Limb (tissue), 2 donors: ENCODE measurements around the gene RTN4RL1.
A peak's percentile ranks its signal among the peaks of the same experiment; 100 is the strongest.

Experiments used
- DNase-seq, 2 donors: peaks; one replicate each; pipeline ENCODE4 v3.0.0-alpha.2; 2016; ENCODE audit errors: extremely low spot score in 2 of 2

RTN4RL1 gene

DNA sequence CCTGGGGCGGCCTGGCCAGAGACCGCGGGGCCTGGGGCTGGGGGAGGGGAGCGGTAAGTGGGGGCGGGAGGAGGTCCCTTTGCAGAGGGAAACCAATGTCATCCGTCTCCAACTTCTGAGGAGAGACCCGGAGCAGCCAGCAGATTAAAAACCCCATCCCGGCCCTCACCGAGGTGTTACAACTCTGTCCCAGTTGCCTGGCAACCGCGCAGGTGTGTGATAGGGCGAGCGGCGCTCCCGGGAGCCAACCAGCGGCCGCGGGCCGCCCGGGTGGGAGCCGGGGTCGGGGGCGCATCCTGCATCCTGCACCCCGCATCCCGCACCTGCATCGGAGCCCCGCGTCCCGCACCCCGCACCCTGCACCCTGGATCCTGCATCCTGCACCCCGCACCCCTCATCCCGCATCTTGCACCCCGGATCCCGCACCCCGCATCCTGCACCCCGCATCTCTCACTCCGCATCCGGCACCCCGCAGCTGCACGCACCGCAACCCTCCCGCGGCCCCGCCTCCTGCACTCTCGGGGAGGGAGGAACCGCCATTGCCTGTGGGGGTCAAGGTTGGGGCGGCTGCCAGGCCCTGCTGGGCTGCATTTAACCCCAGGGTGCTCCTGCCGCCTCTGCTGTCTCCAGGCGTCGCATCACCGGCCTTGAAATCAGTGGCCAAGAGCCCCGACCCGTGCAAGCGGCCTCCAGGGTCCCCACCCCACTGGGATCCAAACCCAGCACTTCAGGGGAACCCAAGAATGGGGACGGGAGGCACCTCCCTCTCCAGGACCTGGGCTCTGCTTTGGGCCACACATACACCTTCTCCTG lies 47.3 kb downstream of the RTN4RL1 start:
- peak in 1 of 2 donors; percentile 66 for DNase-seq

DNA sequence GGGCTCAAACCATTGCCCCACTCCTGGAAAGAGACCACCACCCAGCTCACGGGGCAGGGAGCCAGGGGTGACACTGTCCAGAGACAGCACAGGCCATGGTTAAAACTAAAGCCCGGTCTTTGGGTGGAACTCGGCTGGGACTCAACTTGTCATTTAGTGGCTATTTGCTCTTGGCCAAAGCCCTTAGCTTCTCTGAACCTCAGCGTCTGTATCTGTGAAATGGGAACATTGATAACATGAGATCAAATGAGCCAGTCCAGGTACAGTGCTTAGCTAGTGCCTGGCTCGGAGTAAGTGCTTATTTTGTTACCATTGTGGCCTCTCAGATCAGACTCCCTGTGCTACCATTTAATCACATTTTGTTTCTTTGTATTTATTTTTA lies 48.5 kb downstream of the RTN4RL1 start:
- no peak for DNase-seq

DNA sequence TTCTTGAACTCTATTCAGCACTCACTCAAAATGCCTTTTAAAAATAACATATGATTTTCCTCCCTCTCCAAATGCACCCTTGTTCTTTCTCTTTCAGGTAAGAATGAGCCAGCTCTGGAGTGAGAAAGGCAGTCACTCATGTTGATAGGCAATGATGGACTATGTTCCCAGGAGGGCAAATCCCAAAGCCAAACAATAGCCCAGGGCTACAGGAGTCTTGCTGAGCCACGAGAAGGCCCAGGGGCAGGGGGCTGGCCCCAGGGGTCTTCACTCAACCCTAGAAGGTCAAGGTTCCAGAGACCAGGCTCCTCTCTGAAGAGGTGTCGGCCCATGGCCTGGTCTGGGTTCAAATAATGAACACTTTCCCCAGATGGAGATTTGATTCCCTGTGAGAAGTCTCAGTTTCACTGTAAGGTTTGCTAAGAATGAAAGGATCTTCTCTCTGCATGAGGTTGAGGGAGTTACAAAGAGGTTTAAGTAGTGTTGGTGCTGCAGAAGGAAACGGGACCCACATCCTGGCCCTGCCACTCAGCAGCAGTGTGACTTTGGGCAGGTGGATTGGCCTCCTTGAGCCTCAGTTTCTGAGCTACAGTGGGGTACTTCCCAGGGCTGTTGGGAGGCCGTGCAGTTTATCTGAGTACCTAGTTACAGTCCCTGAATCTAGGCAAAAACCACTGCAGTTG lies 49.0 kb downstream of the RTN4RL1 start:
- DNase-seq = no peak

DNA sequence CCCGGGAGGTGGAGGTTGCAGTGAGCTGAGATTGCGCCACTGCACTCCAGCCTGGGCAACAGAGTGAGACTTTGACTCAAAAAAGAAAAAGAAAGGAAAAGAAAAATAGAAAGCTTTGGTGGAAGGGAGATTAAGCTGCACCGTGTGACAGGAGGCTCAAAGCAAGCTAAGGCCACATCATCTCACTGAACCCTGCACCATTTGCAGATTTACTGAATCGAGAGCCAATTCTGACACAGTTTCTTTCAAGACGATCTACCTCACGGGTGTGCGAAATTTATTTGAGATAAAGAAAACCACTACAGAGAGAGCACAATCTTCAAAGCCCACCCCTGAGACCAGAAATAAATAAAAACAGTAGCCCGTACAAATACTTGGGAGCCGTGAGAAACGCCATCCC lies 49.6 kb downstream of the RTN4RL1 start:
- DNase-seq = no peak

DNA sequence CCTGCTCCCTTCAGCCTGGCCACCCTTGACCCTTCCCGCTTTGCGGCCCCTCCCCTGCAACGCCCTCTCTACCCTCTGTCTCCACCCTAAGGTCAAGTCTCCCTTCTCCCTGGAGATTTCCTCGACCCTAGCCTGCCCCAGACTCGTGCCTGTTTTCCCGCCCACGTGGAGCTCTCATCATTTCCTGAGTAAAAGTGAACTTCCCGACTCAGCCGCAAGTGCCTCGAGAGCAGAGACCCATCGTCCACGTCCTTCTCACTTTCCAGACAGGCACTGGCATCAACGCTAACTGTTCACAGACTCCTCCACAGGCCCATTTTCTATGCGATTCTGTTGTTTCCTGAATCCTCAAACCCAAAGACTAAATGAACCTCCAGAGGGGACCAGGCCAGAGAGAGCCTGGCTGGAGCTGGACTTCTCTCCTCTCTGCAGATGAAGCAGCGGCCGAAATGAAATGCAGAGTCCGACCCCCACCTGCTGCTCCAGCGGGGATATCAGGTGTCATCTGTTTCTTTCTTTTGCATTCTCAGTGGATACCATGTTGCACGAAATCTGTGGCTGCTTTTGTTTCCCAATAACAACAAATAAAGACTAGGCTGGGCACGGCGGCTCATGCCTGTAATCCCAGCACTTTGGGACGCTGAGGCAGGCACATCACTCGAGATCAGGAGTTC lies 52.5 kb downstream of the RTN4RL1 start:
- DNase-seq = no peak

DNA sequence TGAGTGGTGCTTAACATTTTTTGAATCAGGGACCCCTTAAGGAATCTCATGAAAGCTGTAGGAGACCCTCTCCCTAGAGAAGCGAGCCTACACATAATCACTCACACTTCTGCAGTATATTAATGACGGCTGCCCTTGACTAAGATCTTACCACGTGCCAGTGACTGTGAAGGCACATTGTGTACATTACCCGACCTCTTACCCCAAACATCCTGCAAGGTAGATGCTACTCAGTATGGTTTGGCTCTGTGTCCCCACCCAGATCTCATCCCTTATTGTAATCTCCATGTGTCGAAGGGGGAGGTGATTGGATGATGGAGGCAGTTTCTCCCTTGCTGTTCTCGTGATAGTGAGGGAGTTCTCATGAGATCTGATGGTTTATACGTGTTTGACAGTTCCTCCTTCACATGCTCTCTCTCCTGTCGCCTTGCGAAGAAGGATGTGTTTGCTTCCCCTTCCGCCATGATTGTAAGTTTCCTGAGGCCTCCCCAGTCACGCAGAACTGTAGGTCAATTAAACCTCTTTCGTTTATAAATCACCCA lies 54.2 kb downstream of the RTN4RL1 start:
- no peak for DNase-seq

DNA sequence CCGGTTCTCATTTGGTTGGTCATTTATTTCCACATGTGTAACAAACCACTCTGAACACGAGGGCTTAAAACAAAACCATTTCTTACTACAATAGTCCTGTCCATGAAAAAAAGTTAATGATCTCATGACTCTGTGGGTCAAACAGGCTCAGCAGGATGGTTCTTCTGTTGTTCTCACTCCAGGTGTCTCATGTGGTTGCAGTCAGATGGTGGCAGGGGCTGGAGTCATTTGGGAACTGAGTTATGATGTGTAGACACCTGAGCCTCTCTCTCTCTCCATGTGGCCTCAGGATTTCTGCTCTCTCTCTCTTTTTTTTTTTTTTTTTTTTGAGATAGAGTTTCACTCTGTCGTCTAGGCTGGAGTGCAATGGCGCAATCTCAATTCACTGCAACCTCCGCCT lies 55.4 kb downstream of the RTN4RL1 start:
- DNase-seq = no peak

DNA sequence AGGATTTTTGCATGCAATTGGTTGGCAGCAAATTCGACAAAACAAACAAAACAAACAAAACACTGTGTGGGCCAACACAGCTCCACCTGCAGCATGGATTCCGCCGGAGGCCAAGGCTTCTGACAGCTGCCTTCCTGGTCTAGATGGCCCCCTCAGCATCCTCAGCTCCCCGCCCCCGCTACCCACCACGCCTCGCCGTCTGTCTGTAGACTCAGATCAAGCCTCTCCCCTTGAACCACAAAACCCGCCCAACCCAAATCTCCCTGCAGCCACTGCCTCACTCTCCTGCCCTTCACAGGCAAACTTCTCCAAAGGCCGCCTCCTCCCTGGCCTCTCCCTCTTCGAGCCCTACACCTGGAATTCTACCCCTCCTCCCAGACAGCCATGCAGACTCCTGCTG lies 57.9 kb downstream of the RTN4RL1 start:
- DNase-seq = no peak

DNA sequence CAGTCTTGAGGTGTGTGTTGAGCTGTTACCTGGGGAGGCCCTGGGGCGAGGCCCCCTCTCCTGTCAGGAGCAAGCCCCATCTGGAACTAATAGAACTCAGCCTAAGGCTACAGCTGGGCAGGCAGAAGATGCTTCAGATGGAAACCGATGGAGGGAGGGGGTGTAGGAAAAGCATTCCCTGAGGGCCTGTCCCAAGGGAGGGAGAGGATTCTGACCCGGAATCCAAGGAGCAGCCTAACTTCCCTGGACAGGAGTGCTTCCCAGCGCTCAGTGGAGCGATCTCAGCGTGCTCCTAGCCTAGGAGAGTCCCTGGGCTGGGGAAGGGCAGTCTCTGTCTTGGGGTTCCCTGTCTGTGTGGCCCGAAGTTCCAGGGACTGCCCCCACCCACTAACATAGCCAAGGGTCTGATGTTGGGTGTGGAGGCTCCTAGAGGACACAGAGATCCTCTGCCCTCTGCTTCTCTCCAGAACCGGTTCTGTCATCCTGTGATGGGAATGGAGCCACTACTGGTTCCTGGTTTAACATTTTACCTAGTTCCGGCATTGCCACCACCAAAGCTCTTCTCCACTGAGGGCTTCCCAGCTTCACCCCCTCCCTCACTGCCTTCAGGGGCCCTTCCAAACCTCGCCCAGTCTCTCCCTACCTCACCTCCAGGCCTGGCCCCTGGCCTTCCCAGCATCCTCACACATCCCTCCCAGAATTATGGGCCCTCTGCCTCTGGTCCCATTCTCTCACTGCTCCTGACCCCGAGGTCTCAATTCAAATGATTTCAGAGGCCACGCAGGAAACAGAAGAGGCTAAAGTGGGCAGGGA lies 58.7 kb downstream of the RTN4RL1 start:
- no peak for DNase-seq

DNA sequence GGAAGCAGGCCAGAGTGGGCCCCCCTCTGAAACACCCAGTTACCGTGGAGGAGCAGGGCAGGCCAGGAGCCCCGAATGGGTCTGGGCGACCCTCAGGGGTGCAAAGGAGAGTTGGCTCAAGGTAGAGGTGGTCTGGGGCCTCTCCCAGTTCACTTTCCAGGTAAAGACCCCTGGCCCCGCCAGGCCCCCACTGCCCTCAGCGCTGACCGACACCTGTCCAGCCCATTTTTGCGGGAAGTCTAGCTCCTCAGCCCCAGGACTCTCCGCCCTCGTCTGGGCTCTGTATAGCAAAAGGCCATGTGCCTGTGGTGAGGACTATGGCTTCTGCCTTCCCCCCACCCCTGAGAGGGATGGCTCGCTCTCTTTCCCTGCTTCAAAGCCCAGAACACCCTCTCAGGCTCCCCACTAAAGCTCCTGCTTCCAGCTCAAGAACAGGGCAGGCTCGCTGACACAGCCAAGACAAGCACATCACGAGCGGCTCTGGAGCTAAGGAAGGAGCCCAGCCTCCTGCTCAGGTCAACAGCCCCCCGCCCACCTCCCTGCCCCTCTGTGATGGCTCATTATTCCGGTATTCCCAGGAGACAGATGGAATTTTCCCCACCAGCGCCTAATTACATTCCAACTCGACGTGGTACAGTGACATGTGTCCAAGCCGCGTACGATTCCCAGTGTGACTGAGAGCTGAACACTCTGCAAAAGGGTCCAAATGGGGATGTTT lies 59.4 kb downstream of the RTN4RL1 start:
- DNase-seq = no peak

DNA sequence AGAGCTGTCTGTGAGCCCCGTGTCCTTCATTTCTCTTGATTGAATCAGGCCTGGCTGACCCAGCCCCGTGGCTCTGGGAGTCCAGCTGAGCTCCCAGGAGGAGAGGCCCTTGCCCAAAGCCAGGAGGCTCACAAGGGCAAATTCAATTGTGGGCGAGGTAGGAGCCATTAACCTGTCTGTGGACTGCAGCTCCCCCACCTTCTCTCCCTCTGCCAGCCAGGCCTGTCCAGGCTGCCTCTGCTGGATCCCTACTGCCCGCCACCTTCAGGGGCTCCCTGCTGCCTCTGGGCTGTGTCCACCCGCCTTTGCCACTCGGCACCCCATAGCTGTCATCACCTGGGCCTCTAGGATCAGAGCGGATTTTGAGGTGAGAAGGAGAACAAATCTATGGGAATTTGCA lies 61.9 kb downstream of the RTN4RL1 start:
- no peak for DNase-seq

DNA sequence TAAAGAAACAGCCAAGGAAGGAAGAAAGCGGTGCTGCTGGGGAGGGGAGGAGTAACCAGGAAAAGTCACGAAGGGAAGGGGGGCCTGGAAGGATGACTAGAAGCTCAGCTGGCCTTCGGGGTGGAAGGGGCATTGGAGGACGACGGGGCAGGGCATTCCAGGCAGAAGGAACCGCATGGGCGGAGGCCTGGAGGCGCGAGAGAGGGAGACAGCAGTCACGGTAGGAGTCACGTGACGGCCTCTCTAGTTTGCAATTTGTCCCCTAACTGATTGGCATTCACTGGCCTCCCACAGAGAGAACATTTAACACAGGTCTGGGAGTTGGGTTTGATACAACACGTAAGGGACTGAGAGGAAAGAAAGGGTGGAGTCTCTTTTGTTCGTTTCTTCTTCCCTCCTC lies 63.9 kb downstream of the RTN4RL1 start:
- DNase-seq = no peak

DNA sequence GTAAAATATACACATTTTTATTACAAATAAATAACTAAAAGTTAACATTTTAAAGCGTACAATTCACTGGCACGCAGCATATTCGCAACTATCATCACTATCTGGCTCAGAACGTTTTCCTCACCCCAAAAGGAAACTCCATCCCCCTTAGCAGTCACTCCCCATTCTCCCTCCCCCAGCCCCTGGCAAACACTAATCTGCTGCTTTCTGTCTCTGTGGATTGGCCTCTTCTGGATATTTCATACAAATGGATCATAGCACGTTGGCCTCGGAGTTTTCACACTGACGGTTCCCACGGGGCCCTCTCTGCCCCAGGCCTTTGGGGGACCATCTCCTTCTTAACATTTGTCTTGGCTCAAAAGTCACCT lies 64.6 kb downstream of the RTN4RL1 start:
- no peak for DNase-seq

DNA sequence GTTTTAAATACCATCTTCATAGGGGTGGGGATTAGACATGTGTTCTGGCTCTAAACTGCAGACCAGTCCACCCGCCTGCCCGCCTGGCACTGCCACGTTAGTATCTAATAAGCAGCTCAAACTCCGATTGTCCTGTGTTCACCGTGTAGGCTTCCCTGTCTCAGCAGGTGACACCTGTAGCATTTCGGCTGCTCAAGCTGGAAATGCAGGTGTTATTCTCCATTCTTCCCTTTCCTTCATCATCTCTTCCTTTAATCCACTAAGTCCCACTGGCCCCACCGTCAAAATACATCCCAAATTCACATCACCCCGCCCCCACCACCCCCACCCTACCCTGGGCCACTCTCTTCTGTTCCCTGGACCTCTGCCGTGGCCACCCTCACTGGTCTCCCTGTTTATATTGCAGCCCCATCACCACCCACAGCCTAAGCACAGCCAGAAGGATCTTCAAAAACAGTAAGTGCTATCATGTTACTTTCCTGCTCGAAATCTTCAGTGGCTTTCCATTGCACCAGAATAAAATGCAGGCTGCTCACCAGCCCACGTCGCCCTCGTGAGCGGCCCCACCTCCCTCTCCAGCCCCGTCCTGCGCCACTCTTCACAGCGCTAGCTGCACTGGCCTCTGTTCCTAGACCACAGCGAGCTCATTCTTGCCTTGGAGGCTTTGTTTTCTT lies 65.1 kb downstream of the RTN4RL1 start:
- DNase-seq = no peak

DNA sequence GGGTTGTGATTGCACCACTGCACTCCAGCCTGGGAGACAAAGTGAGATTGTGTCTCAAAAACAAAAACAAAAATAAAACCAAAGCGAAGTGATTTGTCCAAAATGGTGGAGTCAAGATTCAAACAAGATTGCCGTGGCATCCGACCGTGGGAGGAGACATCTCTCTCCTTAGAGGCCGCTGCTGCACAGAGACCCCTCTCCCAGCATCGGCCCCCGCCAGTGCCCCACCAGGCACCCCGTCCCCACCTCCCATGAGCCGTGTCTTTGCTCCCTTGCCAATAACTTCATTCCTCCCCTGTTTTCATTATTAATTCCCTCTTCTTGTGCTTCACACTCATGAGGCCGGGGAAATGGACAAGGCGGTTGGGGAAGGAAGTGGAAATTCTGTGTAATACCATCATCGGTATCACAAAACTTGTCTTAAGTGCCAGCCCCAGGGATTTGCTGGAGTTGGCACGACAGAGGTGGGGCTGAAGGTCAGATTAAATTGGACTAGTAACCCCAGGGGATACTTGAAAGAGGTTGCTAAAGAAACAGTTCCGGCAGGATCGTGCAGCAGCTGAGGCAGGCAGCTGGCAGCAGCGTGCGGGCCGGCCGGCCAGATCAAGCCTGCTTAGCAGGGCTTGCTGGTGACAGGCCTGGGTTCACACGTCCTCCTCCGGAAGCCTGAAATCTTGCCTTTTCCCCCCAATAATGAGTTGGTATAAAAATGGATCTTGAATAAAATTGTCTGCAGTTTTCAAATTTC lies 66.8 kb downstream of the RTN4RL1 start:
- DNase-seq = no peak

DNA sequence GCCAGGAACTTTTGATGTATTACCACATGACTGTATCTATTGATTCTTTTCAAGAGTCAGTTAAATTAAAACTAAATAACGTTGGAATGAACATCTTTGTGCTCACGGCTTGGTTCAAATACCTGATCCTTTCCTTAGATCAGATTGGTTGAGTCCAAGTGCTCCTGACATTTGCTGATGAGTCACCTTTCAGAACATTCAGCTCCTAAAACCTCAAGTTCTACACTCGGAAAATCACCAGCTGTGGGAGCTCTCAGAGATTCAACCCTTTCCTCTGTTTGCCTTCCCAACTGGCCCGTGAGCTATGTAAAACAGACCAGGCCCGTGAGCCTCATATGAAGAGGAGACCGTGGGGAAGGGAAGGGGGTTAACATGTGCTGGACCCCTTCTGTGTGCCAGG lies 68.1 kb downstream of the RTN4RL1 start:
- no peak for DNase-seq

DNA sequence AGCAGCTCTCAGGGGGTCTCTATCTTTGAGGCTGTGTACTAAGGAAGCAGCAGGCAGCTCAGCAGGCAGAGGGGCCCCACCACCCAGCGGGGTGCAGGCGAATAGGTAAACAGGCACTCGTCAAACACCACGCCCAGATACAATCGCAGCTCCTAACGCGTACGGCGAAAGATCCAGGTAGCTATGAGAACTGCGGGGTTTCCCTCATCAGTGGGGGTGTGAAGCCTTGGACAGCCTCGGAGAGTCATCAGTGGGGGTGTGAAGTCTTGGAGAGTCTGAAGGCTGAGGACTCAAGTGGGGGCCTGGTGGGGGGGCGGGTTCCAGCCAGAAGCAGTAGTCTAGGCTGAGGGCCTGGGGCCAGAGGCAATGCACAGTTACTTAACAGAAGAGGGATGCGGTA lies 69.0 kb downstream of the RTN4RL1 start:
- no peak for DNase-seq

DNA sequence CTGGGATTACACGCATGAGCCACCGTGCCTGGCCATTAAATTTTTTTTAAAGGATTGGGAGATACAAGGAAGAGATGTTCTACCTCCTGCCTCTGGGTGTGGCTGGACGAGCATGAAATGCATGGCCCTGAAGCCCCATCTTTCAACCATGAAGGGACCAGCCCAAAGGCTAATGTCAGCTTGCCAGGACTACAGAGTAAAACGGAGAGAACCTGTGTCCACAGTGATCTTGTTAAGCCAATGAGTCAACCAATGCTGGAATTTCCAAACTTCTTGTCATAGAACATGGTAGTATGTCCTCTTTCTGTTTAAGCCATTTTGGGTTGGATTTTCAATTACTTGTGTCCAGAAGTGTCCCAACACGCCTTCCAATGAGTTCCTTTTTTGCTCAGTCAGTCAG lies 71.3 kb downstream of the RTN4RL1 start:
- DNase-seq = no peak

DNA sequence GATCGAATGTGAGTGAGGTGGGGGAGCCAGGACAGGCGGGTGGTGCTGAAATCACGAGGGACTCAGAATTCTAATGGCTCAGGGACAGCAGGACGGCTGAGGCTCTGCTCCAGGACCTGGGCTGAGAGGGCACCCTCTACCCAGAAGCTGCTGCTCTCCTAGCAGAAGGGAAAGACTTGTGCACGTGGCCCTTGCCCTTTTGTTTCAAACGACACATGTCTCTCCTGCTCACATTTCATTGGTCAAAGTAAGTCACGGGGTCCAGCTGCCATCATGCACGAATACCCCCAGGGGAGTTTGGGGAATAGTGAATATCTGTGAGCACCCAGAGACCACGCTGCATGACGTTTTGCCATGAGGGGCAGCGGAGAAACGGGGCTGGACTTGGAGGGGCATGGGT lies 73.2 kb downstream of the RTN4RL1 start:
- DNase-seq = no peak

DNA sequence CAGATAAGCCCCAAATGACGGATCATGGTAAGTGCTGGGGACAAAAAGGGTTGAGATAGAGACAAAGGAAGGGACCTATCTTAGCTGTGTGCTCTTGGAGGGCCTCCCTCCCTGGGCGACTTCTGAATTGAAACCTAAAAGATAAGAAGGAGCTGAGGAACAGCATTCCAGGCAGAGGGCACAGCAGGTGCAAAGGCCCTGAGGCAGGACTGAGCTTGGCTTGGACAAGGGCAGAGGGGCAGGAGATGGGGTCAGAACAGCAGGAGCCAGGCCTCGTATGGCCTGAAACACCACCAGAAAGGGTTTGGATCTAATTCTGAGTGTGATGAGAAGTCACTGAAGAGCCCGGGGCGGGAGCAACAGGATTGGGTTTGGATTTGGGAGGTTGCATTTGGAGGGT lies 75.4 kb downstream of the RTN4RL1 start:
- DNase-seq = no peak
